Pericardium fibroblast (primary cell): Measurements from ENCODE around the gene HDAC2. TPM values are rescaled to one million over a fixed set of nuclear protein-coding genes. Genes with fewer than 3 reads are reported as not detected.

ENCODE experiments used
- total RNA-seq: library from RNA; depleted of rRNA; stranded (reverse); fragments of >200 nt; gene quantifications from 2 replicates; pipeline ENCODE4 v1.2.3, GENCODE V29; 2015

The HDAC2 gene
- 30.3 and 46.8 TPM in 2 replicates for total RNA-seq

GRCh38 chr6:113970805-113971676, at the start of gene HDAC2:
Gene HDAC2 (minus strand): TSS chr6:113971148. CDS start chr6:113970908, 240 bp downstream.

Other genes with a start within 250 kb of the HDAC2 start
- gene MARCKS, start 113.8 kb downstream of the HDAC2 start, total RNA-seq: 161 and 169 TPM in 2 replicates